DMS153 treated with DMSO at 0.1 percent for 48 hours (cell line): ENCODE measurements around the gene ZBTB47.

Experiments
- DNase-seq: peaks from one replicate; lab custom pipeline; 2025; ENCODE audit not compliant: unreplicated experiment; lab: John Stamatoyannopoulos, UW

ZBTB47 gene

DNA sequence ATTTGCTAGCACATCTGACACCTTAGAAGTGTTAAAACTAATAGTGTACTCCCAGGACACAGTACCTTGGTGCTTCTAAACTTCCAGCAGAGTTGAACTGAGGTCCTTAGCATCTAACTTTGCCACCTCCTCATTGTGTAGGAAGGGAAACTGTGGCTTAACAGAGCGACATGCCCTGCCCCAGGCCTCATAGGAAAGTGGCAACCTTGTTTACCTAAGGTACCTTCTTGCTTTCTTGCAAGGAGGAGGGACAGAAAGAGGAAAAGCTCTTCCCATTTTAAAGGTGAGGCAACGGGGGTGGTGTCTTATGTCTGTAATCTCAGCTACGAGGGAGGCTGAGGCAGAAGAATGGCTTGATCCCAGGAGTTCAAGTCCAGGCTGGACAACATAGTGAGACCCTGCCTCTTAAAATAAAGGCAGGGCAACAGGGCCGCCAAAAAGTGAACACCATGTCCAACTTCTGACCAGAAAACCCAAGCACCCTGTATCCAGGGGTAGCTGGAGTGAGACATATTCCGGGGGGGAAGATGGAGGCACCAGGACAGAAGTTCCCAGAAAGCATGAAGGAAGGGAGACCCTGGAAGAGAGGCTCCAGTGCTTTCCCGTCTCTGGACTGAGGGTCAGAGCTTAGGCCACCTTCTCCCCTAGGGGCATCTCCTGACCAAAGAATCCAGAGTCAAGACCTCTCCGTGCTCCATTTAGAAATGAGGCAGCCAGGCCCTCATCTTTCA is 31.3 kb downstream of the ZBTB47 start:
- no peak for DNase-seq

DNA sequence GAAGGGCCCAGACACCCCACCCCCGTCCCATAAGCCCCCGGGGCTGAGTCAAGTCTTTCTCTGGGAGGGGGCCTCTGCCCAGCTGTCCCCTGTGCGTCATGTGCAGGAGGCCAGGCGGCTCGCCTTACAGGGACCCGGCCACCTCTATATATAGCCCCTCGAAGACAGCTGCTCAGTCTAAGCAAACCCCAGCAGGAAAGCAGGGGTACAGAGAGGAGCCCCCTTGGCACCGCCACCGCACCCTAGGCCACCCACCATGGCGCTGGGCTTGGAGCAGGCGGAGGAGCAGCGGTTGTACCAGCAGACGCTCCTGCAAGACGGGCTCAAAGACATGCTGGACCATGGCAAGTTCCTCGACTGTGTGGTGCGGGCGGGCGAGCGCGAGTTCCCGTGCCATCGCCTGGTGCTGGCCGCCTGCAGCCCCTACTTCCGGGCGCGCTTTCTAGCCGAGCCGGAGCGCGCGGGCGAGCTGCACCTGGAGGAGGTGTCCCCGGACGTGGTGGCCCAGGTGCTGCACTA is 31.9 kb downstream of the ZBTB47 start, which contains the start of gene KLHL40:
Gene KLHL40, plus strand, starts transcription at position 175 of the 519 bp plus-strand sequence. Its CDS starts 82 bp downstream, at position 257.
- DNase-seq: no peak

- DNase-seq: no peak
Measured at GRCh38 chr3:42685891-42686820, 32.7 kb downstream of the ZBTB47 start.

DNA sequence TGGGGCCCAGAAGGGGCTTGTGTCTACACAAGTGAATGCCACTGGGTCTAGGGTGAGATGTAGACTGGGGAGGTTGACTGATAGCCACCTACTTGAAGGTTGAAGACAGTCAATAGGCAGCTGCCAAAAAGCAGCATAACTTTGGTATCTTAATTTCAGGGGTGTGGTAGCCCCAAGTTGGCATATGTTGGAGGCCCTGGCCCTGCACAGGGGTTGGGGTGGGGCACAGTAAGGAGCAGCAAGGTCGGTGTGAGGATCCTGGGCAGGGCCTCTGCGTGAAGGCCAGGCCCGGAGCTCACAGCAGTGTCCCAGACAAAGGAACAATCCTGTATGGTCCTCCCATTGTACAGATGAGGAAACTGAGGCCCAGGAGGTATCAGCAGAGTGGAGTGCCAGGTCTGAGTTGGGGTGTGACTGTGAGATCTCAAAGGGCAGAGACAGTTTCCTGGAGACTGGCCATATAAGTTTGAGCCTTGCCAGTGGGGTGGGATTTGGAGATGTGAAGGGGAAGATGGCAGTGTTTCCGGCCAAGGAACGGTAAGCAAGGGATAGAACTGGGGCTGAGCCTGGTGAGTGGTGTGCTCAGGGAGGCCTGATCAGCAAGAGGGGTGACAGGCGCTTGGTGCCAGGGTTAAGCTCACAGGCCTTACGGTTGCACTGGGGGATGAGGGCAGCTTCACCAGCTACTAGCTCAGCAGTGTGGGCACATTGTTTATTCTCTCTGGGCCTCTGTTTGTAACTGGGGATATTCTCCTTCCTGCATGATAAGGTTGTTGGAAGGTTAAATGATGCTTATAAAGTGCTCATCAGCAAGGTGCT is 33.5 kb downstream of the ZBTB47 start:
- no peak for DNase-seq

GRCh38 chr3:42688016-42688415 is 34.5 kb downstream of the ZBTB47 start:
- no peak for DNase-seq

DNA sequence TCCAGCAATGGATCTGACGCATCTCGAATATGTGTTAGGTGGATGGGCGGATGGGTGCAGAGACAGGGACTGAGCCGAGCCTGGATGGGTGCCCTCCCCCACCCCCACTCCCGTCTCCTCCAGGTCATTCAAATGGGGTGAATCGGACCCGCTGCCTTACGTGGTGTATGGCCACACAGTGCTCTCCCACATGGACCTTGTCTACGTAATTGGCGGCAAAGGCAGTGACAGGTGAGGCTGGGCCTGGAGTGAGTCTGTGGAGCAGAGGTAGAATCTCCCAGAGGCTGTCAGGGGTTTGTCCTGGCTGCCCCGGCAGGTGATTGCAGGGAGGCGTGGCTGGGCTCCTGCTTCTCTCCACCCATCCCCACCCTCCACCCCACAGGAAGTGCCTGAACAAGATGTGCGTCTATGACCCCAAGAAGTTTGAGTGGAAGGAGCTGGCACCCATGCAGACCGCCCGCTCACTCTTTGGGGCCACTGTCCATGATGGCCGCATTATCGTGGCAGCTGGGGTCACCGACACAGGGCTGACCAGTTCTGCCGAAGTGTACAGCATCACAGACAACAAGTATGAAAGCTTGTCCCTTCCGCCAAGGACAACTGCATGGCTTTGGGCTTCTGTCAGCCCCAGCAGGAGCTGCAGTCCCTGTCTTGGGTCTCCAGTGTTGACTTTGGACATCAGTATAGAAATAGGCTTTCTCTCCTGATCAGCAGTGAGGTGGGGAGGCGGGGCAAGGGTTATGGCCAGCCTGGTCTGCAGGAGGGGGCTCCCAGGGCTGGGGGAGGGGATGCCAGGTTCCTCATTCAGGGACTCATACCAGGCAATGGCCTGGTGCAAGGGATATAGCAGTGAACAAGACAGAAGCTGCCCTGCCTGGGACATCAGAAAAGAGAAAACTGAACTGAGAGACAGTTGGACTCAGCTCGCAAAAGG is 35.3 kb downstream of the ZBTB47 start:
- DNase-seq: no peak

DNA sequence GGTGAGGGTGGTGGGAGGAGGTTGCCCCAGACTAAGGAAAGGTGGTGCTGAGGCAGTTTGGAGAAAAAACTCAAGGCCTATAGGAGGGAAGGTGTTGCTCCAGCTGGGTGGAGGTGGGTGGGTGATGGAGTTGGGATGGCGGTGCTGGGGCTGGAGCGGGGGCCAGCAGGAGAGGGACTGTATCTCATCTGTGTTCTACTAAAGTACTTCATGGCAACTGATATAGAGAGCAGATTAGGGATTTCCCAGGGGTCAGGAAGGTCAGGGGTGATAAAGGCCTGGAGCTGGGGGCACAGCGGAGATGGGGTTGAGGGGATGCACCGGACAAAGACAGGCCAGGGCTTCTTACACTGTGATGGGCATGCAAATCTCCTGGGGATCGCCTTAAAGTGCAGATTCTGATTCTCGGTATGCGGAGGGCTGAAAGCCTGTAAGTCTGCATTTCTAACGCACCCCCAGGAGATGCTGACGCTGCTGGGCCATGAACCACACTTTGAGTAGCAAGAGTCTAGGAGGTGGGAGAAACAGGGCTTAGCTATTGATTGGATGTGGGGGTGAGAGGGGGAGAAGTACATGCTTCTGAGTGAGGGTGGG is 36.0 kb downstream of the ZBTB47 start:
- DNase-seq: no peak

DNA sequence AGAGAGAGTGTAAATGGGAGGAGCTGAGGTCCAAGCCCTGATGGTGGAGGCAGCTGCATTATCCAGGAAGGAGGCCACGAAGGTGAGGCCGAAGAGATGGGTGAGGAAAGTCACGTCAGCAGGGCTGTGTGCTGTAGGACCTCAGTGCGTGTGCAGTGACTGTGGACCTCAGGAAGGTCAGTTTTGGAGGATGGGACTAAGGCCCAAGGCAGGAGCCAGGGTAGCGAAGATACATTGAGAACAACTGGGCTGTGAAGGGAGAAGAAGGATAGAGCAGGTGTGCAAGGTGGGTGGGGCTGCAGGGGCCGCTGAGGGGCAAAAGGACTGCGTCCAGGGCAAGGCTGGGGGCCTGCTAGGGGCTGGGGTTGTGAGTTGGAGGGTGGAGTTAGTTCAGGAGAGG is 36.7 kb downstream of the ZBTB47 start:
- no peak for DNase-seq

- no peak for DNase-seq
Measured at GRCh38 chr3:42690766-42691680, 37.5 kb downstream of the ZBTB47 start.

GRCh38 chr3:42691816-42692666 is 38.5 kb downstream of the ZBTB47 start:
- DNase-seq: no peak

GRCh38 chr3:42692667-42693529 is 39.4 kb downstream of the ZBTB47 start:
- DNase-seq: no peak

GRCh38 chr3:42693530-42693930 is 40.0 kb downstream of the ZBTB47 start:
- no peak for DNase-seq

DNA sequence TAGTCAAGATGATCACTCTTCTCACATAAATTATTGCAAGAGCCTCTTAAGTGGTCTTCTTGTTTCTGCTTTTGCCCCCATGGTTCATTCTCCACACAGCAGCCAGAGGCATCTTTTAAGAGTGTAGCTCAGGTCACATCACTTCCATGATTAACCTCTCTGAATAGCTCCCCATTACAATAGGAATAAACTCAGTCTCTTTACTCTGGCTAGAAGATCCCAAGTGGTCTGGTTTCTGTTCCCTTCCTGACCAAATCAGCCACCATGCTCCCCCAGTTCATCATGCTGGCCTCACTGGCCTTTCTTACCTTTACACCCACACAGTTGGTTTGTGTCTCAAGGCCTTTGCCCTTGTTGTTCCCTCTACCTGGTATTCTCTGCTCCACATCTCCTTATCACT is 40.9 kb downstream of the ZBTB47 start:
- DNase-seq: no peak

- DNase-seq: no peak
Measured at GRCh38 chr3:42696356-42697288, 43.1 kb downstream of the ZBTB47 start.

DNA sequence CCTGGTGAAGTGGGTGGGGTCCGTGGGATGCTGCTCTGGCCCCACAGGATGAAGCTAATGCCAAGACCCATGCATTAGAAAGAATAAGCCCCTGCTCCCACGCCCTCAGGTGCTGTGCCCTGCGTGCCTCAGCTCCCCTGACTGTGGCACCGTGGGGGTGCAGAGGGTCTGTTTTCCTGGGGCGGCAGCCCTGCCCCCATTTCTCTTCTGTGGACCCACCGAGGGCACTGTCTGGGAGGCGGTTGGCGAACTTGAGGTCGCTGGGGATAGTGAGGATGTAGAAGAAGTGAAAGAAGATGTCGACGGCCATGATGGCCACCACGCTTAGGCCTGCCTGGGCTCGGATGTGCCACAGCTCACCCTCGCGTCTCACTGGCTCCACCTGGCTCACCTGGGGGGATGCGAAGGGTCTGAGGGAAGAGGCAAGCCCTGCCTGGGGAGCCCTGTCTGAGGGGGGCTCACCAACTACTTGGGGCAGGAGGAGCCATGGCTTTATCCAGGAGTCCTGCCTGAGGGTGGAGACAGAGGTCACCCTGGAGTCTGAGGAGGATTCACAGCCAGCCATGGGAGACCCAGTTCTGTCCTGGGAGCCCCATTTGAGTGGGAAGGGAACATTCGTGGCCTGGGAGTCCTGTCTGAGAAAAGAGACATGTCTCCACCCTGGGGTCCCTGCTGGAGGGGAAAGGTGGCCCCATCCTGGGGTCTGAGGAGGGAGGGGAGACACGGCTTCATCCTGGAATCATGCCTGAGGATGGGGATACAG is 44.0 kb downstream of the ZBTB47 start:
- DNase-seq: no peak
